Large intestine (tissue), 3 donors: ENCODE results near the gene DUSP5. TPM values are rescaled to one million over a fixed set of nuclear protein-coding genes. Genes with fewer than 3 reads are reported as not detected.

Experiments used
- DNase-seq, 2 donors: peaks; one replicate each; pipeline versions ENCODE4 v3.0.0 to v3.0.0-alpha.2; 2013
- H3K27ac ChIP-seq: one replicate; pipeline ENCODE4 v1.5.1; 2013; ENCODE audit warnings: low read length
- H3K27me3 ChIP-seq: 2 replicates; pipeline ENCODE4 v1.6.1; 2013; ENCODE audit warnings: low read length; ENCODE audit not compliant: control insufficient read depth, insufficient read depth
- H3K36me3 ChIP-seq: 2 replicates; pipeline ENCODE4 v1.6.1; 2013; ENCODE audit warnings: low read length; ENCODE audit not compliant: control insufficient read depth, insufficient read depth
- H3K4me1 ChIP-seq: one replicate; pipeline ENCODE4 v1.6.1; 2013; ENCODE audit warnings: low read length; ENCODE audit not compliant: control insufficient read depth, insufficient read depth
- H3K4me3 ChIP-seq: one replicate; pipeline ENCODE4 v1.5.1; 2013; ENCODE audit warnings: low read length
- H3K9me3 ChIP-seq: one replicate; pipeline ENCODE4 v1.6.1; 2013; ENCODE audit warnings: mild to moderate bottlenecking, low read depth, low read length, moderate library complexity; ENCODE audit not compliant: control insufficient read depth
- WGBS: methylation state at CpG from one replicate; pipeline ENCODE4 v1.1.5; 2013; ENCODE audit warnings: low lambda C conversion rate; ENCODE audit not compliant: insufficient coverage; 5-methylcytosine and 5-hydroxymethylcytosine counted together
- polyA plus RNA-seq: library from polyadenylated mRNA; unstranded; fragments of 120-200 nt; gene quantifications from one replicate; pipeline ENCODE4 v1.2.1, GENCODE V29; 2013

The DUSP5 gene
- polyA plus RNA-seq, 1 donor, result 23.2 TPM

- H3K27me3 ChIP-seq, result no peaks in the 10 kb centered on the region
- no peak overlapping the region for H3K4me3 ChIP-seq
- H3K4me1 ChIP-seq, result peaks cover 2% of the 10 kb centered on the region
- H3K36me3 ChIP-seq, result no peaks in the 10 kb centered on the region
- H3K27ac ChIP-seq, result peak overlapping the region; percentile 59
- DNase-seq, result no peak
- no CpG with 5 or more reads among the region's 6 CpGs for WGBS
- no peaks in the 10 kb centered on the region for H3K9me3 ChIP-seq
These were observed 48.4 kb downstream of the DUSP5 start for GRCh38 chr10:110546077-110546476.

GRCh38 chr10:110546499-110547110 is 48.9 kb downstream of the DUSP5 start:
- Histone ChIP-seq H3K36me3 (no peaks in the 10 kb centered on the region), H3K4me3 (no peak overlapping the region), H3K4me1 (peaks cover 2% of the 10 kb centered on the region), H3K27ac (peak overlapping the region; percentile 59), H3K27me3 (no peaks in the 10 kb centered on the region), H3K9me3 (no peaks in the 10 kb centered on the region)
- DNase-seq, result no peak
- 40% methylated on average over 2 of the region's 7 CpGs for WGBS

- WGBS, result 0% methylated on average over 1 of the region's 8 CpGs
- Histone ChIP-seq H3K27ac (no peak overlapping the region), H3K9me3 (no peaks in the 10 kb centered on the region), H3K4me1 (peaks cover 2% of the 10 kb centered on the region), H3K36me3 (no peaks in the 10 kb centered on the region), H3K4me3 (no peak overlapping the region), H3K27me3 (no peaks in the 10 kb centered on the region)
- DNase-seq, result no peak
These were observed 49.5 kb downstream of the DUSP5 start for GRCh38 chr10:110547139-110547761.

GRCh38 chr10:110548002-110548401 is 50.3 kb downstream of the DUSP5 start:
- Histone ChIP-seq H3K4me1 (peaks cover 2% of the 10 kb centered on the region), H3K4me3 (no peak overlapping the region), H3K9me3 (no peaks in the 10 kb centered on the region), H3K27me3 (no peaks in the 10 kb centered on the region), H3K27ac (no peak overlapping the region), H3K36me3 (no peaks in the 10 kb centered on the region)
- 100% methylated on average over 1 of the region's 5 CpGs for whole genome bisulfite sequencing
- DNase-seq, result no peak

DNA sequence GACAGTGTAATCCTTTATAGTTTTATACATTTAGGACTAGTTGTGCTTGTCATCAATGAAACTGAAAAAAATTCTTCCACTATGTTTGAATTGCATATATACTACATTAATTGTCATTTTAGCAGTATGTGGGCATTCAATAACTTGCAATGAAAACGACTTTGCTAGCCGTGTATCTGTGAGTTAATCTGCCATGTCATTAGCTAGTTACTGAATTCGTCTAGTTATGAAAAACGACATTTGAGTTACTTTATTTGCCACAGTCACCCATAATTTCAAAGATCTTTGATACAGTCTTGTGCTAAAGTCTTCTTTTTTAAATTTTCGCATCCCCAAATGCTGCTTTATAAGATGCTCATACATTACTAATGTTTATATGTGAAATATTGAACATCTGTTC is 51.5 kb downstream of the DUSP5 start:
- 90% methylated on average over 2 of the region's 5 CpGs for WGBS
- H3K4me1 ChIP-seq, result peaks cover 9% of the 10 kb centered on the region
- no peak overlapping the region for H3K27ac ChIP-seq
- no peaks in the 10 kb centered on the region for H3K9me3 ChIP-seq
- no peaks in the 10 kb centered on the region for H3K27me3 ChIP-seq
- H3K36me3 ChIP-seq, result no peaks in the 10 kb centered on the region
- DNase-seq, result no peak
- H3K4me3 ChIP-seq, result no peak overlapping the region

GRCh38 chr10:110553905-110554304 is 56.2 kb downstream of the DUSP5 start:
- no peaks in the 10 kb centered on the region for H3K9me3 ChIP-seq
- H3K4me1 ChIP-seq, result peaks cover 39% of the 10 kb centered on the region
- H3K27ac ChIP-seq, result peak overlapping the region; percentile 98
- H3K27me3 ChIP-seq, result no peaks in the 10 kb centered on the region
- no peaks in the 10 kb centered on the region for H3K36me3 ChIP-seq
- WGBS, result 33% methylated on average over 1 of the region's 2 CpGs
- peak in 1 of 2 donors; percentile 15 for DNase-seq
- no peak overlapping the region for H3K4me3 ChIP-seq

DNA sequence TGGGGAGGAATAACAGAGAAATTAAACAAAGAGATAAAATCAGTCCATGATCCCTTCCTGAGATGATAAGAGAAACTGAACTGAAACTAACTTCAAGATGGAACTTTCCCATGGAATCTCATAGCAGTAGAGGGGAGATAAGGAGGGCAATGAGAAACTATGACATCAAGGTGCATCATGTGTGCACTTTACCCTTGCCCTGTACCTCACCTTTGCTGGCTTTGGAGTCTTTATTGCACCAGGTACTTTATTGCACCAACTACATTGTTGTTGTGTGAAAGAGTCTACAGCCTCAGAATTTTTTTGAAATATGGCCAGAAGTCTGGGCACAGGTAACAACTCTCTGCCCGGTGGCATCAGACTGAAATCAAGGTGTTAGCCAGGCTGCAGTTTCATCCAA is 58.6 kb downstream of the DUSP5 start:
- Histone ChIP-seq H3K9me3 (no peaks in the 10 kb centered on the region), H3K36me3 (no peaks in the 10 kb centered on the region), H3K27me3 (no peaks in the 10 kb centered on the region), H3K4me3 (no peak overlapping the region), H3K4me1 (peaks cover 39% of the 10 kb centered on the region), H3K27ac (peak overlapping the region; percentile 98)
- no CpG with 5 or more reads among the region's 1 CpG for WGBS
- DNase-seq, result peak; percentile 93 to 97

- 23% methylated on average over 3 of the region's 9 CpGs for WGBS
- no peaks in the 10 kb centered on the region for H3K27me3 ChIP-seq
- DNase-seq, result peak; percentile 31 to 63
- H3K4me3 ChIP-seq, result no peak overlapping the region
- H3K4me1 ChIP-seq, result peaks cover 39% of the 10 kb centered on the region
- no peaks in the 10 kb centered on the region for H3K36me3 ChIP-seq
- H3K27ac ChIP-seq, result peak overlapping the region; percentile 98
- H3K9me3 ChIP-seq, result no peaks in the 10 kb centered on the region
These were observed 59.4 kb downstream of the DUSP5 start for GRCh38 chr10:110556969-110557601.

- Histone ChIP-seq H3K9me3 (no peaks in the 10 kb centered on the region), H3K27me3 (no peaks in the 10 kb centered on the region), H3K4me3 (no peak overlapping the region), H3K4me1 (peaks cover 39% of the 10 kb centered on the region), H3K36me3 (no peaks in the 10 kb centered on the region), H3K27ac (no peak overlapping the region)
- DNase-seq, result no peak
- WGBS, result 100% methylated on average over 1 of the region's 3 CpGs
These were observed 60.3 kb downstream of the DUSP5 start for GRCh38 chr10:110558041-110558440.

DNA sequence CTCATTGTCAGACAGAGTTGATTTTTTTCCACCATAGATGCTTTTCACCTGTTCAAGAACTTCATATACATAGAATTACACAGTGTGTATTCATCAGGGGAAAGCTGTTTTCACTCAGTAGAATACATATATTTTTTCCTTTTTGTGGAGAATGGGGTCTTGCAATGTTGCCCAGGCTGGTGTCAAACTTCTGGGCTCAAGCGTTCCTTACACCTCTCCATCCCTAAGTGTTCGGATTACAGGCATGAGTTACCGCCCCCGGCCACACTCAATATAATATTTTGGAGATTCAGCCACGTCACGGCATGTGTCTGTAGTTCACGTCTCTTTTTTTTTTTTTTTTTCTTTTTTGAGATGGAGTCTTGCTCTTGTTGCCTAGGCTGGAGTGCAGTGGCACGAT is 62.3 kb downstream of the DUSP5 start:
- no peak for DNase-seq
- Histone ChIP-seq H3K27me3 (no peaks in the 10 kb centered on the region), H3K27ac (no peak overlapping the region), H3K4me1 (peaks cover 25% of the 10 kb centered on the region), H3K36me3 (no peaks in the 10 kb centered on the region), H3K9me3 (no peaks in the 10 kb centered on the region), H3K4me3 (no peak overlapping the region)
- WGBS, result no CpG with 5 or more reads among the region's 8 CpGs
